KMS-11 (cell line): ENCODE data around the gene ACADSB.

Source experiments
- H2AFZ ChIP-seq: fragments of 200-600 bp; sonication (generic); 2 replicates; pipeline ENCODE4 v1.6.1; 2016; ENCODE audit warnings: antibody characterized with exemption, mixed run types, low read depth
- H3K27ac ChIP-seq: fragments of 200-600 bp; sonication (generic); 2 replicates; pipeline ENCODE4 v1.6.1; 2016; ENCODE audit warnings: mild to moderate bottlenecking, mixed run types
- H3K27me3 ChIP-seq: fragments of 200-600 bp; sonication (generic); 2 replicates; pipeline ENCODE4 v1.6.1; 2017; ENCODE audit warnings: mild to moderate bottlenecking, low read depth, mixed run types, moderate library complexity; ENCODE audit not compliant: insufficient read depth
- H3K36me3 ChIP-seq: fragments of 200-600 bp; sonication (generic); 2 replicates; pipeline ENCODE4 v1.6.1; 2017; ENCODE audit warnings: mild to moderate bottlenecking, mixed run types; ENCODE audit not compliant: insufficient read depth
- H3K4me1 ChIP-seq: fragments of 200-600 bp; sonication (generic); 2 replicates; pipeline ENCODE4 v1.6.1; 2016; ENCODE audit warnings: mild to moderate bottlenecking, low read depth, mixed run types; ENCODE audit not compliant: poor library complexity, severe bottlenecking
- H3K4me2 ChIP-seq: fragments of 200-600 bp; sonication (generic); 2 replicates; pipeline ENCODE4 v1.7.0; 2016; ENCODE audit warnings: mild to moderate bottlenecking, mixed run types
- H3K4me3 ChIP-seq: fragments of 200-600 bp; sonication (generic); IDR thresholded peaks from 2 replicates; pipeline ENCODE4 v1.6.1; 2017; ENCODE audit warnings: low read depth, low read length, mixed read lengths; ENCODE audit not compliant: insufficient read depth
- H3K79me2 ChIP-seq: fragments of 200-600 bp; sonication (generic); 2 replicates; pipeline ENCODE4 v1.6.1; 2016; ENCODE audit warnings: low read depth, mixed run types; ENCODE audit not compliant: insufficient read depth
- H3K9ac ChIP-seq: fragments of 200-600 bp; sonication (generic); 2 replicates; pipeline ENCODE4 v1.6.1; 2016; ENCODE audit warnings: mild to moderate bottlenecking, mixed run types
- H4K20me1 ChIP-seq: fragments of 200-600 bp; sonication (generic); 2 replicates; pipeline ENCODE4 v1.6.1; 2016; ENCODE audit warnings: mild to moderate bottlenecking, mixed run types; ENCODE audit not compliant: insufficient read depth
- TF ChIP-seq, protein P1 (sequence below): fragments of 200-600 bp; sonication (generic); conservative IDR thresholded peaks from 2 replicates; pipeline ENCODE4 v1.6.1; 2017; ENCODE audit warnings: low read depth, mild to moderate bottlenecking, antibody characterized with exemption, low read length, moderate library complexity, mixed read lengths

The ACADSB gene

DNA sequence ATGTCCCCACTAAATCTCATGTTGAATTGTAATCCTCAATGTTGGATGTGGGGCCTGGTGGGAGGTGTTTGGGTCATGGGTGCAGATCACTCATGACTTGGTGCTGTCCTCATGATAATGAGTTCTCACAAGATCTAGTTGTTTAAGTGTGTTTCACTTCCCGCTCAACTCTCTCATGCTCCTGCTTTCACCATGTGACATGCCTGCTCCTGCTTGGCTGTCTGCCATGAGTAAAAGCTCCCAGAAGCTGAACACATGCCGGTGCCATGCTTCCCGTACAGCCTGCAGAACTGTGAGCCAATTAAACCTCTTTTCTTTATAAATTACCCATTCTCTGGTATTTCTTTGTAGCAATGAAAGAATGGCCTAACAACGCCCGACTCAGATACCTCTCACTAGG is 34.8 kb upstream of the ACADSB start:
- Histone ChIP-seq H3K27me3 (no peaks in the 10 kb centered on the region), H2AFZ (no peak overlapping the region)

DNA sequence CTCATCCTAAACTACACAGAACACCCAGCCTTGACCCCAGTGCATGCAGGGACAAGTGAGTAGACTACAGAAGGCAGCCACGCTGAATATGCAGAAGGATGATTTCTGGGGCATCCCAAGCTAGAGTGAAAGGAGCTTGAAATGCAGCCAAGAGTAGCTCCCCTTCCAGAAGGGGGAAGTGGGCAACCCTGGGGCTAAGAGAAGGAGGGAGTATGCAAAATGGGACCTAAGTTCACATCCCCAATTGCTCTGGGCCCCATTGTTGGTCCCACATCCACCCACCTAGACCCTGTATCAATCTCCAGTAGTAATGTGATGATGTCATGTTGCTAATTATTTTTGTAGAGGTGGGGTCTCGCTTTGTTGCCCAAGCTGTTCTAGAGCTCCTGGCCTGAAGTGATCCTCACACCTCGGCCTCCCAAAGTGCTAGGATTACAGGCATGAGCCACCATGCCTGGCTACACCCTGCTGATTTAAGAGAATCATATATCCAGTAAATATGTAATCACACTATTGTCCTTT is 34.2 kb upstream of the ACADSB start:
- no peaks in the 10 kb centered on the region for H4K20me1 ChIP-seq
- no peak overlapping the region for H3K9ac ChIP-seq
- TF ChIP-seq, protein P1, sequence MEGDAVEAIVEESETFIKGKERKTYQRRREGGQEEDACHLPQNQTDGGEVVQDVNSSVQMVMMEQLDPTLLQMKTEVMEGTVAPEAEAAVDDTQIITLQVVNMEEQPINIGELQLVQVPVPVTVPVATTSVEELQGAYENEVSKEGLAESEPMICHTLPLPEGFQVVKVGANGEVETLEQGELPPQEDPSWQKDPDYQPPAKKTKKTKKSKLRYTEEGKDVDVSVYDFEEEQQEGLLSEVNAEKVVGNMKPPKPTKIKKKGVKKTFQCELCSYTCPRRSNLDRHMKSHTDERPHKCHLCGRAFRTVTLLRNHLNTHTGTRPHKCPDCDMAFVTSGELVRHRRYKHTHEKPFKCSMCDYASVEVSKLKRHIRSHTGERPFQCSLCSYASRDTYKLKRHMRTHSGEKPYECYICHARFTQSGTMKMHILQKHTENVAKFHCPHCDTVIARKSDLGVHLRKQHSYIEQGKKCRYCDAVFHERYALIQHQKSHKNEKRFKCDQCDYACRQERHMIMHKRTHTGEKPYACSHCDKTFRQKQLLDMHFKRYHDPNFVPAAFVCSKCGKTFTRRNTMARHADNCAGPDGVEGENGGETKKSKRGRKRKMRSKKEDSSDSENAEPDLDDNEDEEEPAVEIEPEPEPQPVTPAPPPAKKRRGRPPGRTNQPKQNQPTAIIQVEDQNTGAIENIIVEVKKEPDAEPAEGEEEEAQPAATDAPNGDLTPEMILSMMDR, result no peak

More for the DNA sequence above, 34.8 kb upstream of the ACADSB start:
- Histone ChIP-seq H4K20me1 (no peaks in the 10 kb centered on the region), H3K9ac (no peak overlapping the region), H3K36me3 (no peaks in the 10 kb centered on the region), H3K27ac (no peak overlapping the region), H3K4me3 (no peak overlapping the region), H3K4me1 (no peaks in the 10 kb centered on the region), H3K4me2 (no peak overlapping the region), H3K79me2 (no peaks in the 10 kb centered on the region)
- TF ChIP-seq, protein P1, result no peak

DNA sequence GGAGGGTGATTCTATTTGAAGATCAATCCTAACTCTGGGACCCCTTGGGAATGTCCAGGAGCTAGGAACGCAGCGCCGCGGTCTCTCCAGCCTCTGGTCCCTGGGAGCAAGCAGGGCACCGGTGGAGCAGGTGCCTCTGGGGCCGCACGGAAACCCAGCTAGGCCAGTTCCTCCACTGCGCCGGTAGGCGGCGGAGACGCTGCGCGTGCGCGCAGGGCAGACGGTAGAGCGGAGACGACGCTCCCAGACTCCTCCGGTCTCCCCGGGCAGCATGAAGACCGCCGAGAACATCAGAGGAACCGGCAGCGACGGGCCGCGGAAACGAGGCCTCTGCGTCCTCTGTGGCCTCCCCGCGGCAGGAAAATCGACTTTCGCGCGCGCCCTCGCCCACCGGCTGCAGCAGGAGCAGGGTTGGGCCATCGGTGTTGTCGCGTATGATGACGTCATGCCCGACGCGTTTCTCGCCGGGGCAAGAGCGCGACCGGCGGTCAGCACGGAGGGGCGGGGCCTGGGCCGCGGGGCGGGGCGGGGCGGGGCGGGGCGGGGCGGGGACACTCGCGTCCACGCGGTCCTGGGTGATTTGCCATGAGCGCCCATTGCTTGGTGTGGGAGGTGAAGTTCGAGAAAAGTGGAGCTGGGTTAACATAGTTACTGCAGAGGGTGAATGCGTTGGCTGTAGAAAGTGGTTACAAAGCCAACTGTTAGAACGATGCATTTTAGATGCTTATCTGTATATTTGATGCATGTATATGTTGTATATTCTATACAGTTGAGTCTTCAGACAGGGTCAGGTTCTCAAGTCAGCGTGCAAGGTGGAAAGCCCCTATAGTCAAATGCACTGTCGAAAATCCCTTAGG is 28.4 kb upstream of the ACADSB start, which contains the start of gene PSTK:
Gene PSTK (plus strand): TSS at position 193 of the 857 bp plus-strand sequence. CDS start 79 bp downstream, at position 272.
- peaks cover 20% of the 10 kb centered on the region for H3K4me1 ChIP-seq
- no peaks in the 10 kb centered on the region for H3K27me3 ChIP-seq
- H3K79me2 ChIP-seq, result no peaks in the 10 kb centered on the region
- H3K27ac ChIP-seq, result peak within 1 kb of the TSS; percentile 95
- H3K4me2 ChIP-seq, result peak within 1 kb of the TSS; percentile 99
- no peaks in the 10 kb centered on the region for H3K36me3 ChIP-seq
- no peak within 1 kb of the TSS for H3K4me3 ChIP-seq
- H4K20me1 ChIP-seq, result no peaks in the 10 kb centered on the region
- TF ChIP-seq, protein P1, result peak; percentile 76
- H2AFZ ChIP-seq, result peak within 1 kb of the TSS; percentile 73
- H3K9ac ChIP-seq, result peak within 1 kb of the TSS; percentile 94

More for the DNA sequence above, 34.2 kb upstream of the ACADSB start:
- H3K4me2 ChIP-seq, result no peak overlapping the region
- H3K4me1 ChIP-seq, result peaks cover 2% of the 10 kb centered on the region
- H3K27ac ChIP-seq, result no peak overlapping the region
- H3K4me3 ChIP-seq, result no peak overlapping the region
- no peaks in the 10 kb centered on the region for H3K27me3 ChIP-seq
- no peaks in the 10 kb centered on the region for H3K36me3 ChIP-seq
- H3K79me2 ChIP-seq, result no peaks in the 10 kb centered on the region
- H2AFZ ChIP-seq, result no peak overlapping the region

DNA sequence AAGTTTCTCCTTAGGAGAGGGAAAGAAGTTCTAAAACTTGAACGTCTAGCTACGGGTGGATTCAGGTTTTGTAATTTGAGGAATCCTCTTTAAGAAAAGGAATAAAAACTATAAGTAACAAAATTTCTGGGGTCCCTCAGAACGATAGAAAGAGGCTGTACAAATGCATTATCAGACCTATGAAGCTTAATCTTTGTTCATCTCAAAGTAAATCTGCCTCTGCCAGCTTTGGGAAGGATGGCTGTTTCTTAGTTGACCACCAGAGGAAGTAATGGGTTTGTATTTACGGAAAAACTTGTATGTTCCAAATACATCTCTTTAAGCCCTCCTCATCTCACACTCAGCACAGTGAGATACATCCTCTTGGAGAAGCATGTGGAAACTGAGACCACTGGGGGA is 27.7 kb upstream of the ACADSB start:
- no peaks in the 10 kb centered on the region for H4K20me1 ChIP-seq
- H3K4me3 ChIP-seq, result no peak overlapping the region
- H3K79me2 ChIP-seq, result no peaks in the 10 kb centered on the region
- H3K27me3 ChIP-seq, result no peaks in the 10 kb centered on the region
- peak overlapping the region; percentile 95 for H3K27ac ChIP-seq
- TF ChIP-seq, protein P1, result peak; percentile 49; the same call in 1 of the 2 replicates
- no peaks in the 10 kb centered on the region for H3K36me3 ChIP-seq
- peak overlapping the region; percentile 94 for H3K9ac ChIP-seq
- peak overlapping the region; percentile 73 for H2AFZ ChIP-seq
- H3K4me2 ChIP-seq, result peak overlapping the region; percentile 99
- H3K4me1 ChIP-seq, result peaks cover 20% of the 10 kb centered on the region
